ENCODE results near the gene INSIG2.
A peak's percentile ranks its signal among the peaks of the same experiment; 100 is the strongest.

The INSIG2 gene

DNA sequence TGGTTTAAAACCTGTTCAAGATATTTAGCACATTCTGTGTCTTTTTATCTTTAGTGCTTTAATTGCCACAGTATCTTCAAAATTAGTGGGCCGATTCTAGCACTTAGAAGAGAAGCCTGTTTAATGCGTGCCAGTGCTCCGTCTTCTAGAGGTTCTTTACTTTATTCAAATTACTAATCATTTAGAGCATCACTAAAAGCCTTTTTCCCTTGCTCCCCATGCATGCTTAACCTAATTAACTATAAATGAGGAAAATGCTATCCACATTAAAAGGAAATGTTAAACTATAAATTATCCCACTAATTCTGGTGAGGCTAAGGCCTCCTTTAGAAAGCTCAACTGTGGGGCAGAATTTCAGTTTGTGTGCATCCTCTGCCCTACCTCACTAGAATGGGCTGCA, 31.5 kb upstream of the INSIG2 start:
- H4K20me1 ChIP-seq (ENCODE audit: insufficient read depth, low read length): no peaks in the 10 kb centered on the region
- peaks cover 46% of the 10 kb centered on the region for H3K4me1 ChIP-seq (ENCODE audit: insufficient read depth, low read length, severe bottlenecking)
- no peaks in the 10 kb centered on the region for H3K27me3 ChIP-seq (ENCODE audit: insufficient read depth, low read length)
- H3K79me2 ChIP-seq (ENCODE audit: insufficient read depth, low read length): no peaks in the 10 kb centered on the region
- no peaks in the 10 kb centered on the region for H3K9me3 ChIP-seq (ENCODE audit: low read length)
- H3K4me2 ChIP-seq (ENCODE audit: low read length): peak overlapping the region; percentile 53; the same call in 1 of the 2 replicates
- H3K27ac ChIP-seq (ENCODE audit: low read depth, low read length, poor library complexity, severe bottlenecking): peak overlapping the region; percentile 89
- H2AFZ ChIP-seq (ENCODE audit: low read length): no peak overlapping the region
- H3K9ac ChIP-seq (ENCODE audit: low read length): peak overlapping the region; percentile 27; the same call in 1 of the 2 replicates
- TF ChIP-seq, protein P1, sequence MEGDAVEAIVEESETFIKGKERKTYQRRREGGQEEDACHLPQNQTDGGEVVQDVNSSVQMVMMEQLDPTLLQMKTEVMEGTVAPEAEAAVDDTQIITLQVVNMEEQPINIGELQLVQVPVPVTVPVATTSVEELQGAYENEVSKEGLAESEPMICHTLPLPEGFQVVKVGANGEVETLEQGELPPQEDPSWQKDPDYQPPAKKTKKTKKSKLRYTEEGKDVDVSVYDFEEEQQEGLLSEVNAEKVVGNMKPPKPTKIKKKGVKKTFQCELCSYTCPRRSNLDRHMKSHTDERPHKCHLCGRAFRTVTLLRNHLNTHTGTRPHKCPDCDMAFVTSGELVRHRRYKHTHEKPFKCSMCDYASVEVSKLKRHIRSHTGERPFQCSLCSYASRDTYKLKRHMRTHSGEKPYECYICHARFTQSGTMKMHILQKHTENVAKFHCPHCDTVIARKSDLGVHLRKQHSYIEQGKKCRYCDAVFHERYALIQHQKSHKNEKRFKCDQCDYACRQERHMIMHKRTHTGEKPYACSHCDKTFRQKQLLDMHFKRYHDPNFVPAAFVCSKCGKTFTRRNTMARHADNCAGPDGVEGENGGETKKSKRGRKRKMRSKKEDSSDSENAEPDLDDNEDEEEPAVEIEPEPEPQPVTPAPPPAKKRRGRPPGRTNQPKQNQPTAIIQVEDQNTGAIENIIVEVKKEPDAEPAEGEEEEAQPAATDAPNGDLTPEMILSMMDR (IDR thresholded peaks at IDR 0.05; ENCODE audit: low read length): no peak
- TF ChIP-seq EZH2 (IDR thresholded peaks at IDR 0.05; ENCODE audit: borderline replicate concordance, low read length): no peak
- no peaks in the 10 kb centered on the region for H3K9me2 ChIP-seq (ENCODE audit: low read depth, low read length)
- no peaks in the 10 kb centered on the region for H3K36me3 ChIP-seq (ENCODE audit: insufficient read depth, low read length)
- no peak overlapping the region for H3K4me3 ChIP-seq (ENCODE audit: low read depth, low read length, poor library complexity, severe bottlenecking)
- H3F3A ChIP-seq (ENCODE audit: insufficient read depth, low read length): no peaks in the 10 kb centered on the region

DNA sequence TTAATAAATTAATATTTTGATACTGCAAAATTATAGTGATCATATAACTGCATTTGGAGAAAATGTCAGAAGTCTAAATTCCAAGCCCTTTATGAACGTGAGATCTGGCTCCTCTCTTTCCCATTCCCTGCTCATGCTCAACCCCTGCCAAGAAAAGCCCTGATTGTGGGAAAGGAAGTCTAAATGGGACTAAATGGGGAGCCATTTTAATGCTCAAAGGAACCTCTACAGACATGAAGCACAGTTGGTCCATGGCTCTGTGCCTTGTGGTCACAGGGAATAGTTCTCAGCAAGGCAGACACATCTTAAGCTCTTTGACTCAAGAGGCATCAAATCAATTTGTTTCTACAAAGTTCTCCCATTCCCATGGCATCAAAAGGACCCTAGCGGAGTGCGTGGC, 29.3 kb upstream of the INSIG2 start:
- no peaks in the 10 kb centered on the region for H3K36me3 ChIP-seq (ENCODE audit: insufficient read depth, low read length)
- H3K4me1 ChIP-seq (ENCODE audit: insufficient read depth, low read length, severe bottlenecking): peaks cover 46% of the 10 kb centered on the region
- H3K9me2 ChIP-seq (ENCODE audit: low read depth, low read length): no peaks in the 10 kb centered on the region
- no peak overlapping the region for H3K9ac ChIP-seq (ENCODE audit: low read length)
- no peaks in the 10 kb centered on the region for H3K79me2 ChIP-seq (ENCODE audit: insufficient read depth, low read length)
- no peaks in the 10 kb centered on the region for H4K20me1 ChIP-seq (ENCODE audit: insufficient read depth, low read length)
- no peak overlapping the region for H2AFZ ChIP-seq (ENCODE audit: low read length)
- TF ChIP-seq EZH2 (IDR thresholded peaks at IDR 0.05; ENCODE audit: borderline replicate concordance, low read length): no peak
- no peaks in the 10 kb centered on the region for H3K27me3 ChIP-seq (ENCODE audit: insufficient read depth, low read length)
- H3K4me3 ChIP-seq (ENCODE audit: low read depth, low read length, poor library complexity, severe bottlenecking): no peak overlapping the region
- H3K4me2 ChIP-seq (ENCODE audit: low read length): no peak overlapping the region
- no peaks in the 10 kb centered on the region for H3K9me3 ChIP-seq (ENCODE audit: low read length)
- H3F3A ChIP-seq (ENCODE audit: insufficient read depth, low read length): no peaks in the 10 kb centered on the region
- H3K27ac ChIP-seq (ENCODE audit: low read depth, low read length, poor library complexity, severe bottlenecking): no peak overlapping the region

DNA sequence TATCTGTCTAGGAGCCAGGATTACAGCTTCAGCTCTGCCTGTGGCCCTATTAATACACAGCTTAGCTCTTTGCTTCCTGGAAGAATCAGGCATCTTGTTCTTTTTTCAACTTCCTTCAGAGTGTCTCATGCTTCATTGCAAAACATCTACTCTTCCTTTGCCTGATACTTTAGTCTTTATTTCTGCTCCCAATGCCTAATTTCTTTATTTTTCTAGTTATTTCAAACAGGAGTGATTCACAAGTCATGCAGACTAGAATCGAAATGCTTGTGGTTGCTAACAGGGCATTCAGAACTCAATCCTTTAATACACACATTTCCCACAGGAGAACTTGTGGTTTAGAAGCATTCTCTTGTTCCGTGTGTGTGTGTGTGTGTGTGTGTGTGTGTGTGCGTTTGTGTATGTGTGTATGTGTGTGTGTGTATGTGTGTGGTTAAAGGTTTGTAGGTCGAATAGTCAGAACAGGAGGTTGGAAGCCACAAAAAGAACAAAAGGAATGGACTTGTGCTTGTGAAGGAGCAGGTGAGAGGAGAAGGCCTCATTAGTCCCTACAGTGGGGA, 28.3 kb upstream of the INSIG2 start:
- H3K9me2 ChIP-seq (ENCODE audit: low read depth, low read length): no peaks in the 10 kb centered on the region
- no peaks in the 10 kb centered on the region for H4K20me1 ChIP-seq (ENCODE audit: insufficient read depth, low read length)
- no peaks in the 10 kb centered on the region for H3K9me3 ChIP-seq (ENCODE audit: low read length)
- H3K36me3 ChIP-seq (ENCODE audit: insufficient read depth, low read length): no peaks in the 10 kb centered on the region
- no peak overlapping the region for H2AFZ ChIP-seq (ENCODE audit: low read length)
- TF ChIP-seq EZH2 (IDR thresholded peaks at IDR 0.05; ENCODE audit: borderline replicate concordance, low read length): no peak
- TF ChIP-seq, protein P1 (IDR thresholded peaks at IDR 0.05; ENCODE audit: low read length): no peak
- H3K9ac ChIP-seq (ENCODE audit: low read length): no peak overlapping the region; the same call in 1 of the 2 replicates
- no peaks in the 10 kb centered on the region for H3K79me2 ChIP-seq (ENCODE audit: insufficient read depth, low read length)
- H3K4me2 ChIP-seq (ENCODE audit: low read length): no peak overlapping the region
- H3F3A ChIP-seq (ENCODE audit: insufficient read depth, low read length): no peaks in the 10 kb centered on the region
- peaks cover 37% of the 10 kb centered on the region for H3K4me1 ChIP-seq (ENCODE audit: insufficient read depth, low read length, severe bottlenecking)
- no peak overlapping the region for H3K27ac ChIP-seq (ENCODE audit: low read depth, low read length, poor library complexity, severe bottlenecking)
- no peaks in the 10 kb centered on the region for H3K27me3 ChIP-seq (ENCODE audit: insufficient read depth, low read length)
- no peak overlapping the region for H3K4me3 ChIP-seq (ENCODE audit: low read depth, low read length, poor library complexity, severe bottlenecking)
